Parathyroid adenoma (tissue), 2 donors: Measurements from ENCODE around the gene DHDH.
"Not testable (repeated sequence)": the region's sequence is repeated elsewhere in the genome, so short reads cannot be mapped to it uniquely, and the experiment has no call there.

ENCODE experiments used
- H2AFZ ChIP-seq: fragments of 300-600 bp; sonication (generic); one replicate; pipeline ENCODE4 v1.7.0; 2017; ENCODE audit warnings: antibody characterized with exemption, mild to moderate bottlenecking
- H3K27ac ChIP-seq: fragments of 300-600 bp; sonication (generic); one replicate; pipeline ENCODE4 v1.7.0; 2017
- H3K27me3 ChIP-seq: fragments of 300-600 bp; sonication (generic); one replicate; pipeline ENCODE4 v1.7.0; 2017; ENCODE audit warnings: low read length; ENCODE audit not compliant: control insufficient read depth, insufficient read depth
- H3K36me3 ChIP-seq: fragments of 300-600 bp; sonication (generic); one replicate; pipeline ENCODE4 v1.7.0; 2017; ENCODE audit warnings: low read length; ENCODE audit not compliant: control insufficient read depth, insufficient read depth
- H3K4me1 ChIP-seq: fragments of 300-600 bp; sonication (generic); one replicate; pipeline ENCODE4 v1.7.0; 2017; ENCODE audit warnings: control low read depth
- H3K4me2 ChIP-seq: fragments of 300-600 bp; sonication (generic); one replicate; pipeline ENCODE4 v1.7.0; 2017; ENCODE audit warnings: low read length
- H3K4me3 ChIP-seq: fragments of 300-600 bp; sonication (generic); one replicate; pipeline ENCODE4 v1.7.0; 2017; ENCODE audit warnings: low read depth, low read length
- H3K79me2 ChIP-seq: fragments of 300-600 bp; sonication (generic); one replicate; pipeline ENCODE4 v1.7.0; 2017; ENCODE audit warnings: control low read depth
- H3K9ac ChIP-seq: fragments of 300-600 bp; sonication (generic); one replicate; pipeline ENCODE4 v1.7.0; 2017; ENCODE audit warnings: mild to moderate bottlenecking
- H3K9me3 ChIP-seq: fragments of 300-600 bp; sonication (generic); one replicate; pipeline ENCODE4 v1.7.0; 2017; ENCODE audit warnings: low read length; ENCODE audit not compliant: control insufficient read depth
- CTCF ChIP-seq: fragments of 300-600 bp; sonication (generic); IDR thresholded peaks from one replicate; pipeline ENCODE4 v1.7.0; 2017; ENCODE audit warnings: antibody characterized with exemption, mild to moderate bottlenecking
- donor health status: primary hyperparathyroidism.

Gene DHDH

GRCh38 chr19:48915757-48916156 is 17.7 kb upstream of the DHDH start:
- no peaks in the 10 kb centered on the region for H3K27me3 ChIP-seq
- H3K79me2 ChIP-seq, result peaks cover 2% of the 10 kb centered on the region
- H3K4me3 ChIP-seq, result no peak overlapping the region
- H3K9me3 ChIP-seq, result no peaks in the 10 kb centered on the region
- H3K27ac ChIP-seq, result no peak overlapping the region
- no peak overlapping the region for H3K9ac ChIP-seq
- no peaks in the 10 kb centered on the region for H3K36me3 ChIP-seq
- H3K4me1 ChIP-seq, result no peaks in the 10 kb centered on the region
- no peak overlapping the region for H3K4me2 ChIP-seq
- TF ChIP-seq CTCF, result no peak
- H2AFZ ChIP-seq, result no peak overlapping the region

DNA sequence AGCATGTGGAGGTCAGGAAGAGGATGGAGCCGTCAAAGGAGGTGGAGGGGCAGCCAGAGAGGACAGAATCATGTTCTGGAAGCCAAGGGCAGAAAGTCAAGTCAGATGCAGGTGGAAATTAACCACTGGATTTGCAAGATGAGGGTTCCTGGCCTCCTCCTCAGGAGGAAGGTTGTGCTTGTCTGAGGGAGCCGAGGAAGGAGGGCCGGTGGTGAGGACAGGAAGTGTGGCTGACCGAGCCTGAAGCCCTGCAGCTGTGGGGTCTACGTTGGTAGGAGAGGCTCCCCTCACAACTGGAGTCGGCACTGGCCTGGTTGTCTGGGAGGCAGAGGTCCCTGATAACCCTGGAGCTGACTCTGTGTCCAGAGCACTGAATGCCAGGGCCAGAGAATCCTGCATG is 15.4 kb upstream of the DHDH start:
- Histone ChIP-seq H3K27ac (no peak overlapping the region), H3K79me2 (no peaks in the 10 kb centered on the region), H3K4me1 (no peaks in the 10 kb centered on the region), H3K9me3 (no peaks in the 10 kb centered on the region), H3K9ac (no peak overlapping the region), H3K4me2 (no peak overlapping the region), H3K27me3 (no peaks in the 10 kb centered on the region), H3K4me3 (no peak overlapping the region), H3K36me3 (no peaks in the 10 kb centered on the region), H2AFZ (no peak overlapping the region)
- TF ChIP-seq CTCF, result no peak

- Histone ChIP-seq H3K9me3 (no peaks in the 10 kb centered on the region), H3K9ac (no peak overlapping the region), H3K27ac (no peak overlapping the region), H3K79me2 (no peaks in the 10 kb centered on the region), H3K4me3 (no peak overlapping the region), H3K4me2 (no peak overlapping the region), H3K27me3 (no peaks in the 10 kb centered on the region), H3K4me1 (no peaks in the 10 kb centered on the region), H3K36me3 (no peaks in the 10 kb centered on the region), H2AFZ (no peak overlapping the region)
- no peak for TF ChIP-seq CTCF
Measured at GRCh38 chr19:48918801-48919247, 14.7 kb upstream of the DHDH start.

GRCh38 chr19:48919271-48919670 is 14.2 kb upstream of the DHDH start:
- not testable (repeated sequence) for H3K9ac ChIP-seq, H2AFZ ChIP-seq, H3K4me1 ChIP-seq, H3K36me3 ChIP-seq, H3K27ac ChIP-seq, H3K4me2 ChIP-seq, H3K27me3 ChIP-seq, H3K4me3 ChIP-seq, H3K9me3 ChIP-seq, H3K79me2 ChIP-seq

GRCh38 chr19:48920949-48921348 is 12.6 kb upstream of the DHDH start:
- H3K9ac ChIP-seq, result no peak overlapping the region
- no peaks in the 10 kb centered on the region for H3K4me1 ChIP-seq
- H3K79me2 ChIP-seq, result no peaks in the 10 kb centered on the region
- H3K4me3 ChIP-seq, result no peak overlapping the region
- H3K4me2 ChIP-seq, result no peak overlapping the region
- no peaks in the 10 kb centered on the region for H3K9me3 ChIP-seq
- H3K36me3 ChIP-seq, result no peaks in the 10 kb centered on the region
- H3K27ac ChIP-seq, result no peak overlapping the region
- H2AFZ ChIP-seq, result no peak overlapping the region
- no peaks in the 10 kb centered on the region for H3K27me3 ChIP-seq
- TF ChIP-seq CTCF, result no peak
